ENCODE results near the gene NRDE2.

DNA sequence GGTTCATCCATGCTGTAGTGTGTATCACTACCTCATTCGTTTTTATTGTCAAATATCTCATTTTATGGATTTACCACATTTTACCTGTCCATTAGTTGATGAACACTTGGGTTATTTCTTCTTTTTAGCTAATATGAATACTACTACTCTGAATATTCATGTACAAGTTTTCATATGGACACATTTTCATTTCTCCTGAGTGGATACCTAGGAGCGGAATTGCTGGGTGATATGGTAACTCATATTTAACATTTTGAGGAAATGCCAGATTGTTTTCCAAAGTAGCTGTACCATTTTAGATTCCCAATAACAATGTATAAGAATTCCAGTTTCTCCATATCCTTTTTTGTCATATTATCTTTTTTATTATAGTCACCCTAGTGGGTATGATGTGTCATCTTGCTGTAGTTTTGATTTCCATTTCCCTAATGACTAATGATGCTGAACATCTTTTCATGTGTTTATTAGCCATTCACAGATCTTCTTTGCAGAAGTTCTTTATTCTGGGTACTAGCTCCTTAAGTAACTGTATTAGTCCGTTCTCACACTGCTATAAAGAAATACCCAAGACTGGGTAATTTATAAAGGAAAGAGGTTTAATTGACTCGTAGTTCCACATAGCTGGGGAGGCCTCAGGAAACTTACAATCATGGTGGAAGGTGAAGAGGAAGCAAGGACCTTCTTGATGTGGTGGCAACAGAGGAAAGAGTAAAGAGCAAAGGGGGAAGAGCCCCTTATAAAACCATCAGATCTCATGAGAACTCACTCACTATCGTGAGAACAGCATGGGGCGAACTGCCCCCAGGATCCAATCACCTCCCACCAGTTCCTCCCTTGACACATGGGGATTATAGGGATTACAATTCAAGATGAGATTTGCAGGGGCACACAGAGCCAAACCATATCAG is 11.9 kb downstream of the NRDE2 start:
- TF ChIP-seq, protein P1, sequence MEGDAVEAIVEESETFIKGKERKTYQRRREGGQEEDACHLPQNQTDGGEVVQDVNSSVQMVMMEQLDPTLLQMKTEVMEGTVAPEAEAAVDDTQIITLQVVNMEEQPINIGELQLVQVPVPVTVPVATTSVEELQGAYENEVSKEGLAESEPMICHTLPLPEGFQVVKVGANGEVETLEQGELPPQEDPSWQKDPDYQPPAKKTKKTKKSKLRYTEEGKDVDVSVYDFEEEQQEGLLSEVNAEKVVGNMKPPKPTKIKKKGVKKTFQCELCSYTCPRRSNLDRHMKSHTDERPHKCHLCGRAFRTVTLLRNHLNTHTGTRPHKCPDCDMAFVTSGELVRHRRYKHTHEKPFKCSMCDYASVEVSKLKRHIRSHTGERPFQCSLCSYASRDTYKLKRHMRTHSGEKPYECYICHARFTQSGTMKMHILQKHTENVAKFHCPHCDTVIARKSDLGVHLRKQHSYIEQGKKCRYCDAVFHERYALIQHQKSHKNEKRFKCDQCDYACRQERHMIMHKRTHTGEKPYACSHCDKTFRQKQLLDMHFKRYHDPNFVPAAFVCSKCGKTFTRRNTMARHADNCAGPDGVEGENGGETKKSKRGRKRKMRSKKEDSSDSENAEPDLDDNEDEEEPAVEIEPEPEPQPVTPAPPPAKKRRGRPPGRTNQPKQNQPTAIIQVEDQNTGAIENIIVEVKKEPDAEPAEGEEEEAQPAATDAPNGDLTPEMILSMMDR (IDR thresholded peaks at IDR 0.05; ENCODE audit: insufficient read depth, low read depth, low read length) = no peak
- TF ChIP-seq EZH2 (IDR thresholded peaks at IDR 0.05; ENCODE audit: insufficient read depth, low read length) = no peak

Measured in astrocyte (in vitro differentiated cells and primary cell).